Transverse colon (tissue), 4 donors: ENCODE data around the gene FKBP5.

ENCODE experiments used
- EP300 ChIP-seq: sonication (generic); formaldehyde crosslinking; IDR thresholded peaks from one replicate; pipeline ENCODE4 v1.6.1; 2017; ENCODE audit warnings: antibody characterized with exemption, low read depth
- POLR2A ChIP-seq: fragments of 450-650 bp; IDR thresholded peaks from one replicate; pipeline ENCODE4 v1.6.1; 2016; ENCODE audit warnings: antibody characterized with exemption, mild to moderate bottlenecking, moderate library complexity
- POLR2AphosphoS5 ChIP-seq, 3 donors: sonication (generic); formaldehyde crosslinking; IDR thresholded peaks; one replicate each; pipeline ENCODE4 v1.6.1; 2016; ENCODE audit warnings: antibody characterized with exemption in 3 of 3
- TF ChIP-seq, protein P1 (sequence below), 5 experiments: fragments of 200-600 bp in 3 of 5; fragments of 450-650 bp in 2 of 5; sonication (generic) in 3 of 5; IDR thresholded peaks; 1 replicate in 2 of 5; 2 replicates in 3 of 5; pipeline ENCODE4 v1.5.1; 2016 to 2017; ENCODE audit warnings: antibody characterized with exemption in 5 of 5, inconsistent platforms in 3 of 5, mild to moderate bottlenecking in 2 of 5, moderate library complexity in 1 of 5

DNA sequence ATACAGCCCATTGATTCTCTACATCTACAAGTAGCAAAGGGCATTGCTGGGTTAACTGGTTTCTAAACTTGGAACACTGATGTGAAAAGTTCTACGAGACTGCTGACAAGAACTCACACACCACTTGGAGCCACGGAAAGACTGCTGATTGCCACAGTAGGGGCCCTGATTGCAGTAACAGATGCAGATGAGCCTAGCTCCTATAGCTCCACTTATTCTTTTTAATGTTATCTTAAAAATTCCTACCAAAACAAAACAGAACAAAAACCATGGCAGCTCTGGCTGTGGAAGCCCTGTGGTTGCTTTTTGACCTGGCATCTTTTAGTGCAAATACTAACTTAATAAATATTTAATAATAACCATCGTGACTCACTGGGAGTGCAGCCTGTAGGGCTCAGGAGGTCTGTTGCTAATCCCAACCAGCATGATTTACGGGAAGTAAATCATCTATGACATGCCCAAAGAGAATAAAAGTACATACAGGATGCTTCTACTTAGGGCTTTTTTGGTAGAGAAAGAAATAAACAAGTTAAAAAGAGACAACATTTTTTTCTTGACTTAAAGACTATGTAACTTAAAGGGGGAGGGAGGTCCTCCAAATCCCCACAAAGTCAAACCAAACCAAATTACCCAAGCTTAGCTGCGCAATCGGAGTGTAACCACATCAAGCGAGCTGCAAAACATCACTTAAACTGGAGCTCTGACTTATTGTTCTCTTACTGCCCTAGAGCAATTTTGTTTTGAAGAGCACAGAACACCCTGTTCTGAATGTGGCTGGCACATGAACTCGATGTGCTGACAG lies 87.2 kb downstream of the FKBP5 start:
- TF ChIP-seq, protein P1, sequence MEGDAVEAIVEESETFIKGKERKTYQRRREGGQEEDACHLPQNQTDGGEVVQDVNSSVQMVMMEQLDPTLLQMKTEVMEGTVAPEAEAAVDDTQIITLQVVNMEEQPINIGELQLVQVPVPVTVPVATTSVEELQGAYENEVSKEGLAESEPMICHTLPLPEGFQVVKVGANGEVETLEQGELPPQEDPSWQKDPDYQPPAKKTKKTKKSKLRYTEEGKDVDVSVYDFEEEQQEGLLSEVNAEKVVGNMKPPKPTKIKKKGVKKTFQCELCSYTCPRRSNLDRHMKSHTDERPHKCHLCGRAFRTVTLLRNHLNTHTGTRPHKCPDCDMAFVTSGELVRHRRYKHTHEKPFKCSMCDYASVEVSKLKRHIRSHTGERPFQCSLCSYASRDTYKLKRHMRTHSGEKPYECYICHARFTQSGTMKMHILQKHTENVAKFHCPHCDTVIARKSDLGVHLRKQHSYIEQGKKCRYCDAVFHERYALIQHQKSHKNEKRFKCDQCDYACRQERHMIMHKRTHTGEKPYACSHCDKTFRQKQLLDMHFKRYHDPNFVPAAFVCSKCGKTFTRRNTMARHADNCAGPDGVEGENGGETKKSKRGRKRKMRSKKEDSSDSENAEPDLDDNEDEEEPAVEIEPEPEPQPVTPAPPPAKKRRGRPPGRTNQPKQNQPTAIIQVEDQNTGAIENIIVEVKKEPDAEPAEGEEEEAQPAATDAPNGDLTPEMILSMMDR (IDR thresholded peaks at IDR 0.05), result peak in 1 of 5 experiments; percentile 6
- peak; percentile 100 for TF ChIP-seq EP300
- peak; percentile 86 to 94 (median 92) for TF ChIP-seq POLR2AphosphoS5 (IDR thresholded peaks at IDR 0.05)
- TF ChIP-seq POLR2A, result peak; percentile 23
